NCI-H460 (cell line): ENCODE results near the gene EMX1. TPM values are rescaled to one million over a fixed set of nuclear protein-coding genes. Genes with fewer than 3 reads are reported as not detected.

Experiments used
- DNase-seq: peaks from one replicate; pipeline ENCODE4 v3.0.0-alpha.2; 2016; ENCODE audit warnings: low read depth; ENCODE audit errors: extremely low read depth
- total RNA-seq: library from RNA; depleted of rRNA; stranded (reverse); fragments of >200 nt; shearing (Covaris generic); gene quantifications from 2 replicates; pipeline ENCODE4 v1.2.3, GENCODE V29; 2014; rRNA removed

The EMX1 gene
- total RNA-seq, 1 experiment from 2014 or later, result not detected

DNA sequence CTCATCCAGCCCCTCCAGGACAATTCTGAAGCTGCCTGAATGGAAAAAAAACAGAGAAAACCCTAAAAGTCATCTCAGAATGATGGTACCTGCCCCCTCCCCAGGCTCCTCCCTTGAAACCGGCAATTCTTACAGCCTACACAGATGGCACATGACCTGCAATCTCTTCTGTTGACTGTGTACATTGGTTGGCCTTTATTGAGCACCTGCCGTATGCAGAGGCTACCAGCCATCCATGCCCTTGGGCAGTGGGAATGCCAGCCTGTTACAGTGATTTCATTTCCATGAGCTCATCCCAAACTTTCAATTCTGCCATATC lies 57.1 kb downstream of the EMX1 start:
- DNase-seq, result no peak

GRCh38 chr2:72975017-72975416 lies 57.7 kb downstream of the EMX1 start:
- no peak for DNase-seq

- DNase-seq, result no peak
These were observed 62.6 kb downstream of the EMX1 start for GRCh38 chr2:72979896-72980295.

- no peak for DNase-seq
These were observed 63.4 kb downstream of the EMX1 start for GRCh38 chr2:72980535-72981217.

DNA sequence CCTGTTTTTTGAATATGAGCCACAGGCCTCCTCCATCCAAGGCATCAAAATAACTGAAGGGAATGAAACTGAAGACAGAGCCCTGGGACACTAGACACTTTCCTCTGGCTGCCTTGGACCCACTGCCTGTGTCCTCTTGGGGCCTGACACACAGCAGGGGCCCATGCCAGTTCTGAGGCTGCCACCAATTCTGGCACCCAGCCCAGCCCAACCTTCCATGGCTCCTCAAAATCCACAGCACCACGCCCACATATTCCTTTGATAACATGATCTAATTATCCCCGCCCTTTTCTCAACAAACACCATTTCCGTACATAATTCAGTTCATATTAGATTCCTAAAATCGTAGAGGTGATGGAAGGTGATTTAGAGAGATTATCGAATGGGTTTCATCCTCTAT lies 64.2 kb downstream of the EMX1 start:
- no peak for DNase-seq

DNA sequence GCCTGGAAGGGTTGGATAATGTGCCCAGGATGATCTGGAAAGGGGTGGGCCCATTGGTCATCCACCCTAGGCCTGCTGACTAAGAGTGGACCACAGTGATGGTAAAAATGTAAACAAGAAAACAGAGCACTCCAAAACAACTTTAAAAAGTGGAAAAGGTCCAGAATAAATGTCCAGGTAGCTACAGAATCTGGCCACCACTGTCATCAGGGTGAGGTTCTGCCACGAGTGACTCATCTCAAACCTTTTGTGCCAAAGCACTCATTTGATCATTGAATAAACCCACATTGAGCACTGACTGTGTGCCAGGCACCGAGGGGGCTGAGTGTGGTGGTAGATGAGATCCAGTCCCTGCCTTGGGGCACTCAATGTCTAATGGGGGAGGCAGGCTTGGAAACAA lies 64.9 kb downstream of the EMX1 start:
- DNase-seq, result no peak

DNA sequence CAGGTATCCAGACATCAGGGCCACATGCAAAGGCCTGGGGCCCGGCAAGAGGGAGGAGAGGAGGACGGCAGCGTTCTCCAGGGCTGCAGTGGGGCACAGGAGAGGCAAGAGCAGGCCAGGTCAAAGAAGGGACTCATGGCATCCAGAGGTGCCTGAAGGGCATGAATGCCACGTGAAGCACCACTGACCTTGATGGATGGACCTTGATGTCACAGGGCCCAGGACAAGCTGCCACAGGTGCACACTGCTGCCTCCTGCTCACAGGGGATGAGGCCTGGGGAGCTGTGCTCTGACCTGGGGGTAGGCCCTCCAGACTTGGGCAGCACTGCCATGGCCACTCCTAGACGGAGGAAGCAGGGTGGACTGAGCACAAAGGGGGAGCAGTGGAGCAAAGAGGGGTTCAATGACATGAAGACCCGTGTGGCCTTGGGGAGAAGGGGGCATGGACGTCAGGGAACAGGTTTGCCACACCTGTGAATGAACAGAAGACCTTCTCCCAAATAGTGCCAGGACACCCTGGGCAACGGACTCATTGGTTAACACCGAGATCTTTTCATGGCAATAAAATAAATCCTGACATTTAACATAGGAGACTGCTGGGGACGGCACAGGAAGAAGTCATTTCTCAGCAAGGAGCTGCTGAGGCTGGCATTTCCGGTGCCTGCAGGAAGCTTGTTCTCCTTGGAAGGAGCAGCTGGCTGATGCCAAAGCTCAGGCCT lies 65.6 kb downstream of the EMX1 start:
- no peak for DNase-seq

- no peak for DNase-seq
These were observed 66.3 kb downstream of the EMX1 start for GRCh38 chr2:72983500-72984161.

DNA sequence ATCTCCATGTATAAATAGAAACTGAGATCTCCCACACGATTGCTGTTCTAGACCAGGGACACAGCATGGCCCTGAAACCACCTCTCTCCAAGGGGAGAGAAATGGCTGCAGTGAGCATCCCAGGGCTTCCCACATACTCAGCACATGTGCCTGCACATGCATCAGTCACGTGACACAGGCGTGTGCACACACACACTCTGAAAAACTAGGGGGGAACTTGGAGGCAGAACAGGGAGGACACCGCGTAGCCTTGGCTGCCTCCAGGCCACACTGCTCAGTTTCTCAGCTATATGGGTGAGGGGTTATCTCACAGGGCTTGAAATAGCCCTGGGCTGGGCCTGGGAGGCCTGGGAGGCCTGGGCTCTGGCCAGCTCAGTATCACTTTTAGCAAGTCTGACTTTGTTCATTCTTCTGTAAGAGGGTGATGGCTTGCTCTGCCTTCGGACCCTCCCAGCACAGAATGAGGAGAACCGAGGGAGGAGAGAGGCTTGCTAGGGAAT lies 66.9 kb downstream of the EMX1 start:
- DNase-seq, result no peak

Other genes starting within 250 kb of the EMX1 start
- 7.2 and 8.4 TPM in 2 replicates for gene EXOC6B, start 91.5 kb upstream of the EMX1 start, total RNA-seq
- gene SPR, start 30.1 kb upstream of the EMX1 start, total RNA-seq, result 40.1 and 40.6 TPM in 2 replicates
- gene SFXN5, start 154.2 kb downstream of the EMX1 start, total RNA-seq, result 13.4 and 13.7 TPM in 2 replicates
- gene RAB11FIP5, start 195.4 kb downstream of the EMX1 start, total RNA-seq, result 12.8 and 13.3 TPM in 2 replicates